NCI-H446 treated with DMSO at 0.1 percent for 48 hours (cell line): ENCODE measurements around the gene MSL1.

ENCODE experiments used
- DNase-seq: peaks from one replicate; lab custom pipeline; 2025; lab: John Stamatoyannopoulos, UW

Gene MSL1

DNA sequence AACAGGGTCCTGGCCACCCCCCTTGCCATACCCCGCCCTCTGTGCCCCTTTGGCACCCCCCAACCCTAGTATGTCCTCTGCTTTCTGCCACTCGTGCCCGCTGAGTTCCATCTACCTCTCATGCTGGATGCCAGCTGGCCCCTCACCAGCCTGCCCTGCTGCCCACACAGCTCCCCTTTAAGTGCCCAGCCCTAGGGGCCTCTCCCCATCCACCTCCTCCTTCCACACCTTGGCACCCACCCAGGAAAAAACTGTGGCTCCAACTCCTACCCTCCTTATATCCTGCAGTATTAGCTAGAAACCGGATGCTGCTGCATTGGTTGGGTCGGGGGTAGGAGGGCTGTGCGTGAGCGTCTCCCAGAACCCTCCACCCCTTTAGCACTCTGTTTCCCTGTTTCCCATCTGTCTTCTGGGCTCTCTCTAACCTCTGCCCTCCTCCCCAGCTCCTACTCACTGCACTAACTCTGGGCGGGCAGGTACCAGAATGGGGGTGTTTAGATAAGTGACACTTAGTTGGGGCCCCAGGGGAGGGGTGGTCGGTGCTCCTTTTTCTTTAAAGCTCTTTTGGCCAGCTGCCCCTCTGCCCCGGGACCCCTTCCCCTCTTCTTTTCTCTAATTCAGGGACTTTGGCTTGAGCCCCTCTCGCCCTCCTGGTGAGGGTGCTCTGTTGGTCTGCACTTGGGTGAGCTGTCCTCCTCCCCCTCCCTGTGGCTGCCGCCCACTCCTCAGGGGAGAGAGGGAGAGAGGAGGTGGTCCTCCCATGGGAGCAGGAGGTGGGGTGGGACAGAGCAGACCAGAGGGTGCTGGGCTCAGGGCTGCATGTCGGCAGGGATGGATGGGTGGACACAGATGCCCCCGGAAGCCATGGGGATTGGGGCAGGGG lies 31.3 kb upstream of the MSL1 start:
- no peak for DNase-seq

DNA sequence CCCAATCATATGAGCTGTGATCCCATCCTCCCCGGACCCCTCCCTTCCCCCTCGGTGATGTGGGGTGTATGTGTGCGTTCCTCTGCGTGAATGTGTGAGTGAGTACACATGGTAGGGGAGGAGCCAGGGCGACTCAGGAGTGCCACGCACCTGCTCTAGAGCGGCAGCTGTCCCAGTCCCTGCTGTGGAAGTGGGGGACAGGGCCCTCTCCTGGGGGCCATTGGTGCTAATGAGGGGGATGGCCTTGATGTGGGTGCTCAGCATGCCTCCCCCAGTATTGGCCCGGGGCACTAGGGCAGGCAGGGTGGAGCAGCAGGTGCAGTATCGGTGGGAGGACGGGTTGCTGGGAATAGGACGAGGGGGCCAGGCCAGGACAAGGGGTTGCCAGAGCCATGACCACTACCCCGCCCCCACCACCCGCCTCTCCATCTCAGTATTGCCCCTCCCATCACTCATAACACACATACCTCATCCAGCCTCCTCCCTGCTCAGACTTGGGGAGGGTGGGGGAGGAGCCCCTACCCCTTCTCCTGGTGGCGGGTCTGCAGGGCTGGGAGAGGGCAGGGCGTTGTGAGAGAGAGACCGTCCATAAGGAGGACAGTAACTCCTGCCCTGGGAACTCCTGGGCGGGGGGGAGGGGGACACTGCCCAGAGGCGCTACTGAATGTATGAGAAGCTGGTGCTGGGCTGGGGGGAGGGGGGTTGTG lies 29.9 kb upstream of the MSL1 start:
- DNase-seq = no peak

DNA sequence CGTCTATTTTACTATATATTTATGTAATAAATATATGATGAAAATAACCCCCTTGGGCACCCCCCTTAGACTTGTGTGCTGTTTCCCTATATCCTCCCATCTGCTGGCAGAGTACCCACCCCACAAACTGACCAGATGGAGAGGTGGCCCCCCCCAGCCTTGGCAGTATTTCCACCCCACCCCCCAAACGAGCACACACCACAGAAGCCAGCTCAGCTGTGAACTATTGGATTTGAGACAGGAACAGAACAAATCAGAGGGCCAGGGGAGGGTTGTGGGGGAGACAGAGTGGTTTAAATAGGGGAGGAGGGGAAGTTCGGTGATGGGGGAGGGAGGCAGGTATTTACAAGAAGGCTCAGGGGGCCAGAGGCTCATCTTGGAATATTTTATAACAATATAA lies 29.2 kb upstream of the MSL1 start:
- DNase-seq = no peak

DNA sequence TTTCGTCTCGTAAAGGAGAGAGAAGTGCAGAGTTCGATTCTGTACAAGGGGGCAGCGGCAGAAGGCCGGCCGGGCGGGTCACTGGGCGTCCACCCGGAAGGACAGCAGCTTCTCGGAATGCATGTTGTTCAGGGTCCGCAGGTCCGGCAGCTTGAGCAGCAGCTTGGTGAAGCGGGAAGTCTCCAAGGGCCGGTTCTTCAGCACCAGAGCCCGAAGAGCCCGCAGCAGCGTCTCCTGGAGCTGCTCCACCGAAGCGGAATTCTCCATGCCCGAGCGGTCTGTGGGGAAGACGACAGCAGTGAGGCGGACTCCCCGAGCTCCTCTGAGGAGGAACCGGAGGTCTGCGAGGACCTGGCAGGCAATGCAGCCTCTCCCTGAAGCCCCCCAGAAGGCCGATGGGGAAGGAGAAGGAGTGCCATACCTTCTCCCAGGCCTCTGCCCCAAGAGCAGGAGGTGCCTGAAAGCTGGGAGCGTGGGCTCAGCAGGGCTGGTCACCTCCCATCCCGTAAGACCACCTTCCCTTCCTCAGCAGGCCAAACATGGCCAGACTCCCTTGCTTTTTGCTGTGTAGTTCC lies 28.7 kb upstream of the MSL1 start:
- DNase-seq = no peak

DNA sequence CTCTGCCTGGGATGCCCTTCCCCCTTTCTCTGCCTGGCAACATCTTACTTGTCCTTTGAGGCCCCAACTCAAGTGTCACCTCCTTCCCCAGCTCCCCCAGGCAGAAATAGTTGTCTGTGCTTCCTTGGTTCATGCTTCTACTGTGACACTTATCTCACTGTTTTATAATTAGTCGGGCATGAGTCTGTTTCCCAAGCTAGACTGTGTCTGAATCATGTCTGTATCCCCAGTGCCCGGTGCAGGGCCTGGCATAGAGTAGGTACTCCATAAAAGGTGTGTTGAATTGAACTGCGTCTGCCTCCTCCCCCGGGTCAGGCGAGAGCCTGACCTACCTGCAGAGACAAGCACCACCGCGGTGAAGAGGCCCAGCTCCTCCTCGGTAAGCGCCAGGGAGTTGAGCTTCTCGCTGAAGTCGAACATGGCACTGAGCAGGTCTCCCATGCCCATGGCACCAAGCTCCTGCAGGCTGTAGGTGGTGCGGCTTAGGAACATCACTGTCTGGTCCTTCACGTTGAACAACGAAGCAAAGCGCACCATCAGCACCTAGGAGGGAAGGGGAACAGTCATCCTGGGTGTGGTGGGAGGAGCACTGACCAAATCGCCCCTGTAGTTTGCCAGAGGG lies 28.1 kb upstream of the MSL1 start:
- DNase-seq = no peak

DNA sequence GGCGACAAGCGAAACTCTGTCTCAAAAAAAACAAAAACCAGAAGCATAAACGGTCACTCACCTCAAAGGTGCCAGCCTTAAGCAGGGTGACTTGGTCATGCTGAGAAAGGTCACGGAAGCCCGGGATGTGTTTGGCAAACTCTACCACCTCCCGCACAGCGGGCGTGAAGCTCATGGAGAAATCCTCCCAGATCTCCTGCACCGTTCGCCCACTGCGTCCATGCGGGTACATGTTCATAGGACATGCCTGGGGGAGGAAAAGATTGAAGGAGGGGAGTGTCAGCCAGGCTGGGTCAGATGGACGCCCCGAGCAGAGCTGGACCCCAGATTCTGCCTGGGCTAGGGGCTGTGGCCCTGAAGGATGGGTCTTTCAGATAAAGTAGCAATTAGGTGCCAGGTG lies 26.9 kb upstream of the MSL1 start:
- DNase-seq = no peak

DNA sequence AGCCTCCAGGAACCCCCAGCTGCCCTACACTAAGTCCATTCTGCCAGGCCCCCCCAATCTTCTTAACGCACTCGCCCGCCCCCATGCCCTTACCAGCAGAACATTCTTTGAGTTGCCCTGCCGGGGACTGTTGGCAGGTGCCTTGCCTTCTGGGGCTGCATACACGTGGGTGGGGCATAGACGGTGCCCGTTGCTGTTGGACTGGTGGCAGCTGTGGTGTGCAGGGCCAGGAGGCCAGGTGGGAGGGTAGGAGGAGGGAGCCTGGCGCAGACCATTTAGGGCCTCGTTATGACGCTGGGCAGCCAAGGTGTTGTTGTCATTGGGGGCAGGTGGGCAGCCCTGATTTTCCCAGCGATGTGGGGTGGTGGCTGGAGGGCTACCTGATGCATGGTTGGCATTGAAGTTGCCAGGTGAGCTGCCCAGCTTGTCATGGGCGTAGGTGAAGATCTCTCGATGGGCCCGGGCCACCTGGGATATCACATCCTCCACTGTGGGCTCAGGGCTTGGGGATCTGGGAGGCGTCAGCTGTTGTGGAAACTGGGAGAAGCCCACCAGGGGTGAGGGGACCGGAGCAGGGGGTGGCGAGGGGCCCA lies 26.3 kb upstream of the MSL1 start:
- no peak for DNase-seq

DNA sequence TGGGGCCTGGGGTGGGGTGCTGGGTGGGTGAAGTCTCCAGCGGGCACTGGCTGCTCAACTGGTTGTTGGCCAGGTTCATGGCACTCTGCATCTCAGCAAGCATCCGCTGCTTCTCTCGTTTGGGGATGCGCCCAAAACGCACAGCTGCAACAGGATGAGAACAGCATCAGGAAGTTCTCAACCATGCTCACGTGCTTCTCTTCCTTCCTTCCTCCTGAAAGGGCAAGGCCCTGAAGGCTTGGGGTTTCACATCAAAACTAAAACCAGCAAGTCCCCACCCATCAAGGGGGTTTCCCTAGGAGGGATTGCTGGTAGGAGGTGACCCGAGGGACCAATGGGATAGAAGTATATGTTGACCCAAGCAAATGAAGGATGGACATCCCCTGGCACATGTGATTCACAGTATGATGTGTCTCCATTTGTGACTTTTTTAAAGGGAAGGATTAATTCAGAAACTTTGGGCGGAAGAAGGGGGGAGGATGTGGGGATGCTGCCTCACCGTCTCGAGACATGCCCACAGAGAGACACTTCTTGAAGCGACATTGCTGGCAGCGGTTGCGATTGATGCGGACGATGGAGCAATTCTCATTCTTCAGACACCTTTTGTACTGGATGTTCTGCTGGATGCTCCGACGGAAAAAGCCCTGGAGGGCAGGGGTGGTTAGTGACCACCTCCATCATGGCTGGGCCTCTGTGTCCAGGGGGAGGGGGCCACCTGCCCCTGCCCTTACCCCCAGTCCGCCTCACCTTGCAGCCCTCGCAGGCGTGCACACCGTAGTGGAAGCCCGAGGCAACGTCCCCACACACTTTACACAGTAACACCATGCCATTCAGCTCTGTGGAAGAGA lies 25.6 kb upstream of the MSL1 start:
- no peak for DNase-seq

DNA sequence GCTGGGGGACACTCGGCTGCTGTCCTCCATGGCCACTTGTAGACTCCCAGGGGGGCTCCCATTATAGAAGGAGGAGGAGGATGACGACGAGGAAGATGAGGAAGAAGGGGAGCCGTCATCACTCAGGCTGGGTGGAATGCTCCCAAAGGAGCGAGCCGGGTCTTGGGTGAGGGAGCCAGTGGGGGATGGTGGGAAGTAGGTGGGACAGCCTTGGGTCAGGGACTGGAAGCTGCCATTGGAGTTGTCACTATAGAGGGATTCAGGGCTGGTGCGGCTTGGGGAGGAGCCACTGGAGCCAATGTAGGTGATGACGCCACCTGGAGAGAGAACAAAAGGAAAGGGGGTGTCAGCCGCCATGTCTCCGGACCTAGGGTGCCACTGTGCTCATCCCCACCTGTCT lies 24.7 kb upstream of the MSL1 start:
- DNase-seq = no peak

DNA sequence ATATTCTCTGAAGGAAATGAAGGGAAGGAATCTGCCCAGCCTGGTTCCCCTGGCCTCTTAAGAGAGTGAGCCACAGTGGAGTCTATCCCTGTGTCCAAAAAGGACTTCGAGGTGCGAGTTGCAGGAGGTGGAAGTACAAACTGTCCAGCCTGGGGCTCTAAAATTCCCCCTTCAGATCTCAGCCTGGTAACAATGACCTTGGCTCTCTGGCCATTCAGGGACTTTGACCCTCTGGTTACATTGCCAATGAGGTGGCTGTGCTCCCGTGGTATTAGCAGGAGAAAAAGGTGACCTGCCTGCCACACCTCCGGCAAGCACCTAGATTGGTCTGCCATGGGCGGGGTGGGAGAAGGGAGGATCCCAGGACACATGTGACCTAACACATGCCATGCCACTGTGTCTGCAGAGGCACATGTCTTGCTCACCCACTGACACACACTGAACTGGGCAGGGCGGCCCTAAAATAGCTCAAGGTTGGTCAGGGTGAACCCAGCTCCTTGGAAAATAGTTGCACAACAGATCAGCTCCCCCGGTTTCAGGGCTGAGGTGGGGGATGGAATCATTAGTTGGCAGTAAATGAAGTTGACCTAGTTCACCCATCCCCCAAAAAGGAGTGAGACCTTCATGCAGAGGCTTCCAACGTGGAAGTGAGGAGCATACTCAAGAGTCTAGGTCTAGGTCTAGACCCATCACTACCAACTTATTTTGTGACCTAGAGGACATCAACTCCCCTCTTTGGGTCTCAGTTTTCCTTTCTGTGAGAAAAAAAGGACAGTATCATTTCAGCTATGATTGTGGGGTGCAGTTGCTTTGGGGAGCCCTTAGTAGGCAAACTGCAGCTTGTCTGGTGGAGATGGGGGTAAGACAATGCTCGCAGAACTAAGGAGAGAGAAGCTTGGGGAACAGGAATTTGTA lies 23.6 kb upstream of the MSL1 start:
- no peak for DNase-seq

DNA sequence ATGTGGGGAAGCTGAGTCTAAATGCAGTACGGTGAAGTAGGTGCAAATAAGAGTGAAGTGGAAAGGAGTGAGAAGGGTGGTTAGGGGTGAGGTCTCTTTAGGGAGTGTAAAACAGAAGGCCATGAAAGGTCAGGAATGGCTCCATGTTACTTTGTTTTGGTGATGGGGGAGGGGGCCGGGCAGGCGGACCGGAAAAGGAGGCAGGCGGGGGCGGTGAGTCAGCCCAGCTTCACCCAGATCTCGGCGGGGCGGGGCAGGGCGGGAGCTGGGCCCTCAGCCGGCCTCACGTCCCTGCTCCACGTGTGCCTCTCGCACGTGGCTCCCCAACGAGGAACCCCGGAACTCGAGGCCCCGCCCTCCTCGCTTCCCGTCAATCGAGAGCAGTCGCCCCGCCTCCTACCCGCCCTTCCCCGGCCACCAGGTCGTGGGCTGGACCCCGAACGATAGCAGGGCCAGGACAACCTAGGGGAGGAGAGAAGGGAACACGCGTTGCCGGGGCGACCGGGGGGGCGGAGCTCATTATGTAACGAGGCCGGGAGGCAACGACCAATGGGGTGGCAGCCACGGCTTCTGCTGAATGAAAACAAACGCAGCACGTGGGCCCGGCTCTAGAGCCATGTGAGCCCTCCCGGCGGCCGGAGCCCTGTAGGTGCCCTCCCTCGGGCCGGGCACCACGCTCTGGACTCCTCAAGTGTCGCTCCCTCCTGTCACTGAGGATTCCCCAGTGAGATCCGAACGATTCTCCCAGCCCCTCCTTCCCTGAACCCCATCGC lies 22.7 kb upstream of the MSL1 start:
- peak; percentile 89 for DNase-seq

DNA sequence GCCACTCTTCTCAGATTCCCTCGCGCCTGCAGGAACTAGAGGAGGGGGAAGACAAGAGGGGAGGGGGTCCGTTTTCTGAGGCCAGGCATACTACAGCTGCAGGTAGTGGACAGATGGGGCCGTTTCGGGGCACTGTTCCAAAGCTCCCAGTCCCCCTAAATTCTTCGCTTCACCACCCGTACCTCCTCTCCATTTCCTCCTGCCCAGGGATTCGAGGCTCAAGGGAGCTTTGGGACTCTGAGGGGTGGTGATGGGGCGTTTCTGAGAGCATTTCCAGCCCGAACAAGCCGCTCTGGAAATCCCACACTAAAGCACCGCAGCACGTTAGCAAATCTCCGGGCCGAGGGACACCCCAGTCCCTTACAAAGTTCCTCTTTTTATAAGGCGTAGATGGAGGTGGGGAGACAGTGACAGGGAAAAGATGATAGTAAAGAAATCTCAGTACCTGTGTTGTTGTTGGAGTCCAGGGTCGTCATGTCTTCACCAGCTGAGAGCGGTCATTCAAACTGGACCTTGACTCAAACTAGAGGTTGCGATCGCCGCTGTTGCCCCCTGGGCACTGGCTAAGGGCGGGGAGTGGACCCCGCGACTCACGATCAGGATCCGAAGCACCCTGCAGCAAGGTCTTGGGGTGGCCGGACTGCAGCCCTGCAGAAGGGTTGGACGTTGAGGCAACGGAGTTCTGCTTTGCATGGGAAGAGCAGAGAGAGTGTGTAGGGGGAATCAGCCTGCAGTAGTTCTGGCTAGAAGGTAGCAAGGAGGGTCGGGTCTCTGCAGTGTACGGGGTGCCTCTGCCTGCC lies 22.0 kb upstream of the MSL1 start:
- DNase-seq = no peak

DNA sequence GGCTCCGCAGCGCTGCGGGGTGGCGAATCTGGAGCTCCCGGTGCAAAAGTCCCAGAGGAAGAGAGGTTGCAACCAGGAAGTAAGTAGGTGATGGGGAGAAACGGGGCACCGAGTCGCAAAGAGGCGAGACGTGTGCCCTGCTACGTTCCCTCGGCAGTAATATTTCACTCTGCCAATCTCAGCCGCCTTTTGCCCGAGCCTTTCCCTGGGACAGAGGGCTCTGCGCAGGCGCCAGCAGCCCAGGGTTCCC lies 21.4 kb upstream of the MSL1 start, which contains the start of gene NR1D1:
TSS of gene NR1D1 (minus strand) at position 171 of the 250 bp plus-strand sequence. CDS start 495 bp downstream, outside the sequence.
- DNase-seq = no peak

DNA sequence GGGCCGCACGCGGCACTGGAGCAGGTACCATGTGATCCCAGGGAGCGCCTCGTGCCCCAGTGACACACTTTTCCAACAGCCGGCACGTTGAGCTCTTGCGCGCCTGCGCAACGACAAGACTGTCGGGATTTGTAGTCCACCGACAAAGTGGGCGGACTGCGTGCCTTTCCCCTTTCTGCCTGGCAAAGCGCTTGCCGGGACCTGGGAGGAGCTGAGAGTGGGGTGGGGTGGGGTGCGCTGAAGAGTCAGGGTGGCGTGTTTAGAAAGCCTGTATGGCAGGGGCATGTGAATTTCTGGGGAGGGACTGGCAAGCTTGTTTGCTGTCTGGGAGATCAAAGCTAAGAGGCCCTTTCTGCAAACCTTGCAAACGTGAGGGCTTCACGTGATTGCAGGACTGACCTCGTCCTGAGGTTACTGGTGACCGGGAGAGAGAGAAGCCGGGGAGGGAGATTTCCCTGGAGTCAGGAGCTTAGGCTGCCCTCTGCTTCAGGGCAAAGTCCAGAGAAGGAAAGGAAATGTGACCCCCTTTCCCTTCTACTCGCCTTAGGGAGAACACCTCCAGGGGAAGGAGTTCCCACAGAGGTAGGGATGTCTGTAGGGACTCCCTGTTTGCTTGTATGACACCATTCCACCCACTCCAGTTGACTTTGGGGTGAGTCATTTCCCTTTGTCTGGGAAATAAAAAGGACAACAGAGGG lies 21.0 kb upstream of the MSL1 start:
- peak; percentile 90 for DNase-seq

DNA sequence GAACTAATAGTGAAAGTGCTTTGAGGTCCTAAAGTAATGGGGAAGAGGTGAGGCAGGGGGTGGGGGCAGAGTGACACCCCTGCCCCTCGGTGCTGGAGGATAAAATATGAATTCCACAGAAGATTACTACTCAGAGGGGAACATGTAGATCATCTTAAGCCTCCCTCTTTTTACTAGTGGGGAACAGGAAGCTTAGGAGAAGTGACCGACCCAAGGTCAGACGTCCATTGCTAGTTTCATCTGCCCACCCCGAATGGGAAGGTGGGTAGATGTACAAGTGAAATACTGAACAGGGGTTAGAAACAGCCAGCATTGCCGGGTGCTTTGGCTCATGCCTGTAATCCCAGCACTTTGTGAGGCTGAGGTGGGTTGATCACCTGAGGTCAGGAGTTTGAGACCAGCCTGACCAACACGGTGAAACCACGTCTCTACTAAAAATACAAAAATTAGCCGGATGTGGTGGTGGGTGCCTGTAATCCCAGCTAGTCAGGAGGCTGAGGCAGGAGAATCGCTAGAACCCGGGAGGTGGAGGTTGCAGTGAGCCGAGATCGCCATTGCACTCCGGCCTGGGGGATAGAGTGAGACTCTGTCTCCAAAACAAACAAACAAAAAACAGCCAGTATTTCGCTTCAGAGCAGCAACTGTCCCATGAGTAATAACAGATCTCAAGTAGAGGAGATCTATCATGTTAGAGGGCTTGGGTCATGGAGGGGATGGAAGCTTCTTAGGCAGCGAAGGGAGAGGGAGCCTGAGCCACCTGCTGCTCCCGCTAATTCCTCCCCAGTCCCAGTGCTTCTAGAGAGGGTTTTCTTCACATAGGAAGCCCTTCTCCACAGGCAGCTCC lies 20.2 kb upstream of the MSL1 start:
- DNase-seq = no peak

DNA sequence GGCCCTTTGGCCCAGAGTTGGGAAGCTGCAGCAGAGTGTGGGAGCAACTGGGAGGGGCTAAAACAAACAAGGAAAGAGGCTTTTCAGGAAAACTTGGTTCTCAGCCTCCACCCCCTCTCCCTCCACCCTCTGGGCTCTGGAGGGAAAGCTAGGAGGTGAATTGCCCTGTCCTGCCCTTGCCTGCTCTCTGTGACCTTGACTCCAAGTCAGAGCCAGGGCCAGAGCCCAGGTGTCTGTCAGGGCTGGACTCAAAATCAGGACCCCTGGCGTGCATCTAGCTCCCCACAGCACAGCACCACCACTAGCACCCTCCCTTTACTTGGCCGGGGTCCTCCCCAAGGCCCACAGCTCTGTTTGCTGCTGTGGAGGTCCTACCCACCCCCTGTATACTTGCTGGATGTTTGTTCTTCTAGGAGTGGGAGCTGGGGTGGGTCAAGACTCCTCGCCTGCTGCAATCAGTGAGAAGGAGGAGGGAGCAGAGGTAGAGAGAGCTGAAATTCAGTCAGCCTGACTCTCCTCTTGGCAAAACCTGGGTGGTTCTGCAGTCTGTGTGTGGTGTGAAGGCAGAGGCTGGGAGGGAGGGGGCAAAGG lies 18.6 kb upstream of the MSL1 start:
- DNase-seq = no peak

DNA sequence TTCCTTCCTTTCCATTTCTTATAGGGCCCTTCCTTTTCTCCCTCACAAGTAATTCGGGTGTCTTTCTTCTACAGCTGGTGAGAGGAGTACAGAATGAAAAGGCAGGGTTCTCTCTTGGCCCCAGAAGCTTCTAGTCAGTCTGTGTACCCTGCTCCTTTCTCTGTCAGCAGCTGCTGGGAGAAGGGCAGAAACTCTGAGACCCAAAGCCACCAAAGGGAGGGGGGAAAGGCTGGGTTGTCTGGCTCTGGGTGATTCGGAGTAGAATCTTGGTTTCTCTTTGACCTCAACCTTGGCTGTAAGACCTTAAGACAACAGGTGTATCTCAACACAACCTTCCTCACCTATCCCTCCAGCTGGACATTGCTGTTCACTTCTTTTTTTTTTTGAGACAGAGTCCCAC lies 18.1 kb upstream of the MSL1 start:
- no peak for DNase-seq
